SK-N-SH treated with all-trans-retinoic acid at 6 μM for 48 hours (cell line): Measurements from ENCODE around the gene WIPF2.
"Not testable (repeated sequence)": the region's sequence is repeated elsewhere in the genome, so short reads cannot be mapped to it uniquely, and the experiment has no call there.

ENCODE experiments used
- ATAC-seq: fragments of 200-7000 bp; cut with Tn5 transposase; 3 replicates; pipeline ENCODE4 v1.9.1; 2020; ENCODE audit warnings: mild to moderate bottlenecking, moderate library complexity
- ARNTL ChIP-seq: fragments of 450-650 bp; formaldehyde crosslinking; IDR thresholded peaks from 2 replicates; pipeline ENCODE4 v1.5.0; 2020; ENCODE audit warnings: low read depth, mild to moderate bottlenecking, moderate library complexity, borderline replicate concordance
- BACH2 ChIP-seq: fragments of 250-450 bp; sonication (Bioruptor Pico); IDR thresholded peaks from 2 replicates; pipeline ENCODE4 v1.9.0; 2021; ENCODE audit warnings: mild to moderate bottlenecking, borderline replicate concordance
- CSDC2 ChIP-seq: fragments of 250-450 bp; sonication (Bioruptor Pico); IDR thresholded peaks from 2 replicates; pipeline ENCODE4 v1.5.0; 2020; ENCODE audit warnings: mild to moderate bottlenecking, moderate library complexity
- ESRRG ChIP-seq: fragments of 250-450 bp; sonication (Bioruptor Pico); IDR thresholded peaks from 2 replicates; pipeline ENCODE4 v1.6.1; 2021; ENCODE audit warnings: mild to moderate bottlenecking
- GLIS3 ChIP-seq: fragments of 250-450 bp; sonication (Bioruptor Pico); IDR thresholded peaks from 2 replicates; pipeline ENCODE4 v1.5.0; 2020; ENCODE audit warnings: mild to moderate bottlenecking, moderate library complexity
- ISL1 ChIP-seq: fragments of 250-450 bp; sonication (Bioruptor Pico); IDR thresholded peaks from 2 replicates; pipeline ENCODE4 v2.1.2; 2022; ENCODE audit warnings: mild to moderate bottlenecking, moderate library complexity
- OSR1 ChIP-seq: fragments of 250-450 bp; sonication (Bioruptor Pico); IDR thresholded peaks from 2 replicates; pipeline ENCODE4 v1.8.0; 2022; ENCODE audit warnings: moderate library complexity, mild to moderate bottlenecking, inconsistent platforms
- PPARA ChIP-seq: fragments of 250-450 bp; sonication (Bioruptor Pico); IDR thresholded peaks from 2 replicates; pipeline ENCODE4 v1.5.0; 2020; ENCODE audit warnings: mild to moderate bottlenecking, borderline replicate concordance
- RARB ChIP-seq: fragments of 250-450 bp; sonication (Bioruptor Pico); IDR thresholded peaks from 2 replicates; pipeline ENCODE4 v1.8.0; 2021; ENCODE audit warnings: mild to moderate bottlenecking, moderate library complexity
- SNAI2 ChIP-seq: fragments of 250-450 bp; sonication (Bioruptor Pico); IDR thresholded peaks from 2 replicates; pipeline ENCODE4 v1.5.0; 2020; ENCODE audit warnings: mild to moderate bottlenecking, moderate library complexity
- TCF4 ChIP-seq: fragments of 250-450 bp; sonication (Bioruptor Pico); IDR thresholded peaks from 2 replicates; pipeline ENCODE4 v1.8.0; 2021; ENCODE audit warnings: mild to moderate bottlenecking, moderate library complexity, borderline replicate concordance
- TOX ChIP-seq: fragments of 250-450 bp; sonication (Bioruptor Pico); IDR thresholded peaks from 2 replicates; pipeline ENCODE4 v1.8.0; 2021; ENCODE audit warnings: mild to moderate bottlenecking, moderate library complexity, borderline replicate concordance
- ZFP30 ChIP-seq: fragments of 450-650 bp; formaldehyde crosslinking; IDR thresholded peaks from 2 replicates; pipeline ENCODE4 v1.5.0; 2022; ENCODE audit warnings: mild to moderate bottlenecking, moderate library complexity
- ZNF565 ChIP-seq: fragments of 450-650 bp; formaldehyde crosslinking; conservative IDR thresholded peaks from 2 replicates; pipeline ENCODE4 v1.5.0; 2020; ENCODE audit warnings: low read depth, mild to moderate bottlenecking, moderate library complexity
- ZNF70 ChIP-seq: fragments of 450-650 bp; formaldehyde crosslinking; IDR thresholded peaks from 2 replicates; pipeline ENCODE4 v1.5.0; 2020; ENCODE audit warnings: mild to moderate bottlenecking, moderate library complexity
- ZNF8 ChIP-seq: fragments of 450-650 bp; formaldehyde crosslinking; IDR thresholded peaks from 2 replicates; pipeline ENCODE4 v1.5.0; 2020; ENCODE audit warnings: mild to moderate bottlenecking, moderate library complexity
- TF ChIP-seq, protein P1 (sequence below): fragments of 250-450 bp; sonication (Bioruptor Pico); IDR thresholded peaks from 2 replicates; pipeline ENCODE4 v1.5.1; 2021; ENCODE audit warnings: mild to moderate bottlenecking, moderate library complexity
- TF ChIP-seq, protein P2 (sequence below): fragments of 250-450 bp; sonication (Bioruptor Pico); IDR thresholded peaks from 2 replicates; pipeline ENCODE4 v1.5.1; 2020; ENCODE audit warnings: low read depth, mild to moderate bottlenecking, moderate library complexity
- TF ChIP-seq, protein P3 (sequence below): fragments of 250-450 bp; sonication (Bioruptor Pico); IDR thresholded peaks from 2 replicates; pipeline ENCODE4 v1.5.0; 2020; ENCODE audit warnings: mild to moderate bottlenecking, moderate library complexity
- TF ChIP-seq, protein P4 (sequence below): fragments of 250-450 bp; sonication (Bioruptor Pico); IDR thresholded peaks from 2 replicates; pipeline ENCODE4 v1.8.0; 2020; ENCODE audit warnings: mild to moderate bottlenecking, moderate library complexity, borderline replicate concordance

Gene WIPF2

DNA sequence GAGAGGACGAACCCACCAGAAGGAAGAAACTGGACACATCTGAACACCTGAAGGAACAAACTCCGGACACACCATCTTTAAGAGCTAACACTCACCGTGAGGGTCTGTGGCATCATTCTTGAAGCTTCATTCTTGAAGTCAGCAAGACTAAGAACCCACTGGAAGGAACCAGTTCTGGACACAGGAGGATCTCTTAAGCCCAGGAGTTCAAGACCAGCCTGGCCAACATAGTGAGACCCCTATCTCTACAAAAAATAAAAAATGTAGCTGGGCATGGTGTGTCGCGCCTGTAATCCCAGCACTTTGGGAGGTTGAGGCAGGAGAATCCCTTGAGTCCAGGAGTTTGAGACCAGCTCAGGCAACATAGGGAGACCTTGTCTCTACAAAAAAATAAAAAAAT lies 20.5 kb upstream of the WIPF2 start:
- no peak for ATAC-seq

DNA sequence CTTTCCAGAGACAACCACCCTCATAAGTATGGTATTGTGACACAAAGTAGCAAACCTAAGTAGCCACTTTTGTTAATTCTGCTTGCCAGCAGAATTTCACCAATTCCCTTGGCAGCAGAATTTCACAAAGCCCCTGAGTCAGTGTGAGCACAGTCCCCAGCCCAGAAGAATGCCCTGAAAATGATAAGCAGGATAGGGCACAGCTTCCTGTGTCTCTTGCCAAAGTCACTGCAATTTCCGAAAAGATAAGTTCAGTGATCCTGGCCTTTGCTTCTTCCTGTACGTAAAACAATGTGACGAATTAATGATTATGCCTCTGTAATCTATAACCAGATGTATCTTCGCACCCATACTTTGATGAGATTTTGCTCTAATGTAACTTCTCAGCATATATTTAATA lies 16.0 kb upstream of the WIPF2 start:
- ATAC-seq = no peak
- TF ChIP-seq, protein P1, sequence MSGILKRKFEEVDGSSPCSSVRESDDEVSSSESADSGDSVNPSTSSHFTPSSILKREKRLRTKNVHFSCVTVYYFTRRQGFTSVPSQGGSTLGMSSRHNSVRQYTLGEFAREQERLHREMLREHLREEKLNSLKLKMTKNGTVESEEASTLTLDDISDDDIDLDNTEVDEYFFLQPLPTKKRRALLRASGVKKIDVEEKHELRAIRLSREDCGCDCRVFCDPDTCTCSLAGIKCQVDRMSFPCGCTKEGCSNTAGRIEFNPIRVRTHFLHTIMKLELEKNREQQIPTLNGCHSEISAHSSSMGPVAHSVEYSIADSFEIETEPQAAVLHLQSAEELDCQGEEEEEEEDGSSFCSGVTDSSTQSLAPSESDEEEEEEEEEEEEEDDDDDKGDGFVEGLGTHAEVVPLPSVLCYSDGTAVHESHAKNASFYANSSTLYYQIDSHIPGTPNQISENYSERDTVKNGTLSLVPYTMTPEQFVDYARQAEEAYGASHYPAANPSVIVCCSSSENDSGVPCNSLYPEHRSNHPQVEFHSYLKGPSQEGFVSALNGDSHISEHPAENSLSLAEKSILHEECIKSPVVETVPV (CRISPR knock-in tag) = no peak
- no peak for TF ChIP-seq ISL1 (CRISPR knock-in tag)
- no peak for TF ChIP-seq SNAI2 (CRISPR knock-in tag)
- TF ChIP-seq, protein P2, sequence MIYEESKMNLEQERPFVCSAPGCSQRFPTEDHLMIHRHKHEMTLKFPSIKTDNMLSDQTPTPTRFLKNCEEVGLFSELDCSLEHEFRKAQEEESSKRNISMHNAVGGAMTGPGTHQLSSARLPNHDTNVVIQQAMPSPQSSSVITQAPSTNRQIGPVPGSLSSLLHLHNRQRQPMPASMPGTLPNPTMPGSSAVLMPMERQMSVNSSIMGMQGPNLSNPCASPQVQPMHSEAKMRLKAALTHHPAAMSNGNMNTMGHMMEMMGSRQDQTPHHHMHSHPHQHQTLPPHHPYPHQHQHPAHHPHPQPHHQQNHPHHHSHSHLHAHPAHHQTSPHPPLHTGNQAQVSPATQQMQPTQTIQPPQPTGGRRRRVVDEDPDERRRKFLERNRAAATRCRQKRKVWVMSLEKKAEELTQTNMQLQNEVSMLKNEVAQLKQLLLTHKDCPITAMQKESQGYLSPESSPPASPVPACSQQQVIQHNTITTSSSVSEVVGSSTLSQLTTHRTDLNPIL = no peak
- no peak for TF ChIP-seq TOX (CRISPR knock-in tag)
- no peak for TF ChIP-seq GLIS3 (CRISPR knock-in tag)
- no peak for TF ChIP-seq TCF4 (CRISPR knock-in tag)
- no peak for TF ChIP-seq RARB (CRISPR knock-in tag)
- TF ChIP-seq, protein P3, sequence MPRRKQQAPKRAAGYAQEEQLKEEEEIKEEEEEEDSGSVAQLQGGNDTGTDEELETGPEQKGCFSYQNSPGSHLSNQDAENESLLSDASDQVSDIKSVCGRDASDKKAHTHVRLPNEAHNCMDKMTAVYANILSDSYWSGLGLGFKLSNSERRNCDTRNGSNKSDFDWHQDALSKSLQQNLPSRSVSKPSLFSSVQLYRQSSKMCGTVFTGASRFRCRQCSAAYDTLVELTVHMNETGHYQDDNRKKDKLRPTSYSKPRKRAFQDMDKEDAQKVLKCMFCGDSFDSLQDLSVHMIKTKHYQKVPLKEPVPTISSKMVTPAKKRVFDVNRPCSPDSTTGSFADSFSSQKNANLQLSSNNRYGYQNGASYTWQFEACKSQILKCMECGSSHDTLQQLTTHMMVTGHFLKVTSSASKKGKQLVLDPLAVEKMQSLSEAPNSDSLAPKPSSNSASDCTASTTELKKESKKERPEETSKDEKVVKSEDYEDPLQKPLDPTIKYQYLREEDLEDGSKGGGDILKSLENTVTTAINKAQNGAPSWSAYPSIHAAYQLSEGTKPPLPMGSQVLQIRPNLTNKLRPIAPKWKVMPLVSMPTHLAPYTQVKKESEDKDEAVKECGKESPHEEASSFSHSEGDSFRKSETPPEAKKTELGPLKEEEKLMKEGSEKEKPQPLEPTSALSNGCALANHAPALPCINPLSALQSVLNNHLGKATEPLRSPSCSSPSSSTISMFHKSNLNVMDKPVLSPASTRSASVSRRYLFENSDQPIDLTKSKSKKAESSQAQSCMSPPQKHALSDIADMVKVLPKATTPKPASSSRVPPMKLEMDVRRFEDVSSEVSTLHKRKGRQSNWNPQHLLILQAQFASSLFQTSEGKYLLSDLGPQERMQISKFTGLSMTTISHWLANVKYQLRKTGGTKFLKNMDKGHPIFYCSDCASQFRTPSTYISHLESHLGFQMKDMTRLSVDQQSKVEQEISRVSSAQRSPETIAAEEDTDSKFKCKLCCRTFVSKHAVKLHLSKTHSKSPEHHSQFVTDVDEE (CRISPR knock-in tag) = no peak
- no peak for TF ChIP-seq PPARA
- TF ChIP-seq CSDC2 (CRISPR knock-in tag) = no peak
- TF ChIP-seq ESRRG (CRISPR knock-in tag) = no peak
- TF ChIP-seq OSR1 (CRISPR knock-in tag) = no peak

More for the DNA sequence above, 20.5 kb upstream of the WIPF2 start:
- no peak for TF ChIP-seq ARNTL (CRISPR knock-in tag)
- no peak for TF ChIP-seq BACH2 (CRISPR knock-in tag)
- TF ChIP-seq, protein P2 = no peak

DNA sequence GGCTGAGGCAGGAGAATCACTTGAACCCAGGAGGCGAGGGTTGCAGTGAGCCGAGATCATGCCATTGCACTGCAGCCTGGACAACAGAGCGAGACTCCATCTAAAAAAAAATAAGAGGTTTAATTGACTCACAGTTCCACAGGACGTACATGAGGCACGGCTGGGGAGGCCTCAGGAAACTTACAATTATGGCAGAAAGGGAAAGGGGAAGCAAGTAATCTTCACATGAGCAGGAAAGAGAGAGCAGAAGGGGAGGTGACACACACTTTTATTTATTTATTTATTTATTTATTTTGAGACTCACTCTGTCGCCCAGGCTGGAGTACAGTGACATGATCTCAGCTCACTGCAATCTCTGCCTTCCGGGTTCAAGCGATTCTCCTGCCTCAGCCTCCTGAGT lies 12.9 kb upstream of the WIPF2 start:
- not testable (repeated sequence) for ATAC-seq

DNA sequence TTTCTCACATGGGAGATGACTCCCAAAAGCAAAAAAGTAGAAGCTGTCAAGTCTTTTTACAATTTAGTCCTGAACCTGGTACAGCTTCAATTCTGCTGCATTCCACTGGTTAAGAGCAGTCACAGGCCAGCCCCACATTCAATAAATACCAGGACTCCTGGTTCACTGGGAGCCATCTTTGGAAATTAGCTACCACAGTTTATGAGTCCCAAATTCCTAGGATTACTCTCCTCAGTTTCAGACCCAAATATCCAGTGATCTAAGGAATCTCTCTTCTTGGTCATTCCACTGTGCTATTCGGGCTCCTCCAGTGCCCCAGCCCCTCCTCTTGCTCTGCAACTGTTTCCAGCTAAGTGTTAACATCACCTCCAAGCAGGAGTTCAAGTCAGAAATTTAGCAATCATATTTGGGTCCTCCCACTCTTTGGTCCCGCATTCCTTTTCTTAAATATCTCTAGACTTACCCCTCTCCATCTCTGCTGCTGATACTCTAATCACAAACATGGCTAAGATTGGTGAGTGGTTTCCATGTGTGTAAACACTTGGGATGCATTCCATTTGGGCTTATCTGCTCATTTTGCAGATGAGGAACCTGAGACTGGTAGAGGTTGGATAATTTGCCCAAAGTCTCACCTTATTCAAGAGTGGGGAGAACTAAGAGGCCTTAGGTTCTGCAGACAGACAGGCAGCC lies 9.6 kb upstream of the WIPF2 start:
- TF ChIP-seq ZNF70 (CRISPR knock-in tag) = no peak
- no peak for TF ChIP-seq SNAI2 (CRISPR knock-in tag)
- TF ChIP-seq ESRRG (CRISPR knock-in tag) = no peak
- no peak for TF ChIP-seq BACH2 (CRISPR knock-in tag)
- no peak for TF ChIP-seq RARB (CRISPR knock-in tag)
- TF ChIP-seq ZNF8 (CRISPR knock-in tag) = no peak
- TF ChIP-seq, protein P2 = no peak
- TF ChIP-seq ZFP30 (CRISPR knock-in tag) = no peak
- TF ChIP-seq CSDC2 (CRISPR knock-in tag) = no peak
- no peak for TF ChIP-seq ISL1 (CRISPR knock-in tag)
- TF ChIP-seq, protein P4, sequence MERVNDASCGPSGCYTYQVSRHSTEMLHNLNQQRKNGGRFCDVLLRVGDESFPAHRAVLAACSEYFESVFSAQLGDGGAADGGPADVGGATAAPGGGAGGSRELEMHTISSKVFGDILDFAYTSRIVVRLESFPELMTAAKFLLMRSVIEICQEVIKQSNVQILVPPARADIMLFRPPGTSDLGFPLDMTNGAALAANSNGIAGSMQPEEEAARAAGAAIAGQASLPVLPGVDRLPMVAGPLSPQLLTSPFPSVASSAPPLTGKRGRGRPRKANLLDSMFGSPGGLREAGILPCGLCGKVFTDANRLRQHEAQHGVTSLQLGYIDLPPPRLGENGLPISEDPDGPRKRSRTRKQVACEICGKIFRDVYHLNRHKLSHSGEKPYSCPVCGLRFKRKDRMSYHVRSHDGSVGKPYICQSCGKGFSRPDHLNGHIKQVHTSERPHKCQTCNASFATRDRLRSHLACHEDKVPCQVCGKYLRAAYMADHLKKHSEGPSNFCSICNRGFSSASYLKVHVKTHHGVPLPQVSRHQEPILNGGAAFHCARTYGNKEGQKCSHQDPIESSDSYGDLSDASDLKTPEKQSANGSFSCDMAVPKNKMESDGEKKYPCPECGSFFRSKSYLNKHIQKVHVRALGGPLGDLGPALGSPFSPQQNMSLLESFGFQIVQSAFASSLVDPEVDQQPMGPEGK (CRISPR knock-in tag) = no peak
- TF ChIP-seq PPARA = no peak
- TF ChIP-seq, protein P1 (CRISPR knock-in tag) = no peak
- no peak for TF ChIP-seq TCF4 (CRISPR knock-in tag)
- no peak for TF ChIP-seq ARNTL (CRISPR knock-in tag)
- TF ChIP-seq GLIS3 (CRISPR knock-in tag) = no peak
- TF ChIP-seq ZNF565 (CRISPR knock-in tag) = no peak
- ATAC-seq = peak; percentile 78

DNA sequence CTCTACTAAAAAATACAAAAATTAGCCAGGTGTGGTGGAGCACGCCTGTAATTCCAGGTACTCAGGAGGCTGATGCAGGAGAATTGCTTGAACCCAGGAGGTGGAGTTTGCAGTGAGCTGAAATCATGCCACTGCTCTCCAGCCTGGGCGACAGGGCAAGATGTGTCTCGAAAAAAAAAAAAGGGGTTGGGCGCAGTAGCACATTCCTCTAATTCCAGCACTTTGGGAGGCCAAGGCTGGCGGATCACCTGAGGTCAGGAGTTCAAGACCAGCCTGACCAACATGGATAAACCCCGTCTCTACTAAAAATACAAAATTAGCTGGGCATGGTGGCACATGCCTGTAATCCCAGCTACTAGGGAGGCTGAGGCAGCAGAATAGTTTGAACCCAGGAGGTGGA lies 5.2 kb upstream of the WIPF2 start:
- not testable (repeated sequence) for ATAC-seq
